Measurements from ENCODE around the gene RSPO1.

- TF ChIP-seq CTCF (IDR thresholded peaks at IDR 0.05; ENCODE audit: low read depth, low read length, missing input control) (no peak), RAD21 (IDR thresholded peaks at IDR 0.05) (no peak), MAX (IDR thresholded peaks at IDR 0.05) (no peak), TAF1 (conservative IDR thresholded peaks at IDR 0.05) (no peak), FOXA2 (IDR thresholded peaks at IDR 0.05) (no peak), FOXA1 (IDR thresholded peaks at IDR 0.05) (no peak), GABPA (IDR thresholded peaks at IDR 0.05 in 1 of 2, conservative IDR thresholded peaks at IDR 0.05 in 1 of 2) (no peak), EGR1 (IDR thresholded peaks at IDR 0.05; ENCODE audit: low read depth in 2 of 2) (no peak), JUND (IDR thresholded peaks at IDR 0.05) (no peak), SP1 (IDR thresholded peaks at IDR 0.05) (no peak)
These were observed 1.4 kb downstream of the RSPO1 start for GRCh38 chr1:37633040-37633937.

All from liver (tissue), 3 donors.